DMS79 (cell line): ENCODE data around the gene EVA1B.

ENCODE experiments used
- DNase-seq: peaks from one replicate; lab custom pipeline; 2025; lab: John Stamatoyannopoulos, UW

EVA1B gene

DNA sequence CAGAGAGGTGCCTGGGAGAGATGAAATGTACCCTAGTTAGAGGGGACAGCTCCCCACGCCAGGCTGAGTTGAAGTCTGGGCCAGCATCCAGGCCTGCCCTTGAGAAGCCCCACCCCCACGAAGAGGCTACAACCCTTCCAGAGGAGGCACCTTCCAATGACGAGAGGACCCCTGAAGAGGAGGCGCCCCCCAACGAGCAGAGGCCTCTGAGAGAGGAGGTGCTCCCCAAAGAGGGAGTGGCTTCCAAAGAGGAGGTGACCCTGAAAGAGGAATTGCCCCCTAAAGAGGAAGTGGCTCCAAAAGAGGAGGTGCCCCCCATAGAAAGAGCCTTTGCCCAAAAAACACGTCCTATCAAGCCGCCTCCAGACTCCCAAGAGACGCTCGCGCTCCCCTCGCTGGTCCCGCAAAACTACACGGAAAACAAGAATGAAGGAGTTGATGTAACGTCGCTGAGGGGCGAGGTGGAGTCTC lies 3.1 kb downstream of the EVA1B start:
- DNase-seq, result no peak

DNA sequence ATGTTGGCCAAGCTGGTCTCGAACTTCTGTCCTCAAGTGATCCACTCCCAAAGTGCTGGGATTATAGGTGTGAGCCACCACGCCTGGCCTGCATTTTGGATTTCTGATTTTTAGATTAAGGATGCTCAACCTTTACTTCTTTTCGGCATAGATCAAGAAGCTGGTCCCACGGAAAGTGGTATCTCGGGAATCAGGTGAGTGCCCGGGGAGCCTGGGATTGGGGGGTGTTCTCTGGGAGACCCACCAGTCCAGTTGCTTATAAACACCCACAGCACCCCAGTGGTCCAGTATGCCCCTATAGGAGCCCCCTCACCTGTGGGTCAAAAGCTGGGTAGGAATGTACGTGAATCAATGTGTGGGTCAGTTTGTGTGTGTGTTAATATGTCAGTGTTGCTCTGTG lies 14.0 kb downstream of the EVA1B start:
- DNase-seq, result no peak

DNA sequence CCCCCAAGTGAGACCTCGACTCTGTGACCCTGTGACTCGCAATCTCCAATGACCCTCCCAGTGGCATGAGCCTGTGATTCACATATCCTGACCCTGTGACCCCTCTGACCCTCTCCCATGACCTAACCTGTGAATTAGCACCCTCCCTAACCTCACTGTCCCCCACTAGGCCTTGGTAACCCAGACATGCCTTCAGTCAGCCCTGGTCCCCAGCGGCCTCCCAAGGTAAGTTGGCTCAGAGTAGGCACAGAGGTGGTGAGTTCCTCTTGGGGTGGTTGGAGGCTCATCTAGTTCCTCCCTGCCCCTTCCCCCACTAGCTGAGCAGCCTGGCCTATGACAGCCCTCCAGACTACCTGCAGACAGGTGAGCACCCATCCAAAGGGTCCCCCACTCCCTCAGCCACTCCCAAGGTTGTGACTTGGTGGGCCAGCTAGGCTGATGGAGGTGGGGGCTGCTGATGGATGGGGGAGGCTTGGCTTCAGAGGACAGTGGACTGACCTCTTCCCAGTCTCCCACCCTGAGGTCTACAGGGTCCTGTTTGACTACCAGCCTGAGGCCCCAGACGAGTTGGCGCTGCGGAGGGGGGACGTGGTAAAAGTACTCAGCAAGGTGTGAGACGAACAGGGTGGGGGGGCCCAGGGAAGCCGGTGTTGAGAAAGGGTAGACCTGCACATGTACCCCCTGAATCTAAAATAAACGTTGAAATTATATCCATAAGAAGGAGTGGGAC lies 15.7 kb downstream of the EVA1B start:
- no peak for DNase-seq

DNA sequence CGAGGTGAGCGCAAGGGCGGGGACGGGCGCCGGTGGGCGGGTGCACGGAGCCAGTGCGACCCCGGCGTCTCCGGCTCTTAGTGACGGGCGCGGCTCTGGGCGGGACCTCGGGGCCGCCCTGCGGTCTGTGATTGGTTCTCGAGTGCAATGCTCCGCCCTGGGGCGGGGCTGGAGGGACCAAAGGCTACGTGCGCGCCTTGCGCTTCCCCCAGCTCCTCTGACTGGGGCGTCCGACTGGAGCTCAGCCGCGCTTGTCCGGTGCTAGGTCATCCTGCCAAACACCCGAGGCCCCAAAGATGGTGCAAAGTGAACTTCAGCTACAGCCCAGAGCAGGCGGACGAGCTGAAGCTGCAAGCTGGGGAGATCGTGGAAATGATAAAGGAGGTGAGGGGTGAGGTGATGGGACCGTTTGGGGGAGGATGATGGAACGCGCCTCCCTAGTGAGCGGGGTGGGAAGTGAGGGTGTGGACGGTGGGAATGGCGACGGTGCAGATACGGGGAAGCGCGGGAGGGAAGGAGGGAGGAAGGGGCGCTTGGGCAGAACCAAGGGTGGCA lies 16.5 kb downstream of the EVA1B start:
- DNase-seq, result peak; percentile 84

DNA sequence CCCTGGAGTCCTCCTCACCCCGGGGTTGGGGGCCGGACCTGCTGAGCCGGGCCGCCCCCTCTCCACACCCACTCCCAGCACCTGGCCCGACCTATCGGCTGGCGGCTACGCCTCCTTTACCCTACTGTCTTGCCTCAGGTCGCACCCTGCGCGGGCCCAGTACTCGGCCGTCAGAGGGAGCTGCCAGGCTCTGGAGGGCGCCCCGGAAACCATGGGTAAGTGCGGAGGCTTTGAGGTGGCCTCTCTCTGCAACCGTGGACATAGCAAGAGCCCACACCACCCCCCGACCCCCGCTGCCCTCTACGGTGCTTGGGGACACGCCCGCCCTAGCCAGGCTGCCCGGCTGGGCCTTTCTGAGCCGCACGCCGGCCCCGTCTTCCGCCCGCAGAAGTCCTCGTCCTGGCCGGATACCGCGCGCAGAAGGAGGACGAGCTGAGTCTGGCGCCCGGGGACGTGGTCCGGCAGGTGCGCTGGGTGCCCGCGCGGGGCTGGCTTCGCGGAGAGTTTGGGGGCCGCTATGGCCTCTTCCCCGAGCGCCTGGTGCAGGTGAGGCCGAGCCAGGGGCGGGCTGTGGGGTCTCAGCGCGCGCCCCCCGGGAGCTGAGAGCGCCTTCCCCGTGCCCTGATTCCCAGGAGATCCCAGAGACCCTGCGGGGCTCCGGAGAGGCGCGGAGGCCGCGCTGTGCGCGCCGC lies 17.1 kb downstream of the EVA1B start, which contains the start of gene SH3D21:
SH3D21 (plus strand) TSS at position 159 of the 692 bp plus-strand sequence; CDS start at position 212, 53 bp downstream.
- peak; percentile 24 for DNase-seq

DNA sequence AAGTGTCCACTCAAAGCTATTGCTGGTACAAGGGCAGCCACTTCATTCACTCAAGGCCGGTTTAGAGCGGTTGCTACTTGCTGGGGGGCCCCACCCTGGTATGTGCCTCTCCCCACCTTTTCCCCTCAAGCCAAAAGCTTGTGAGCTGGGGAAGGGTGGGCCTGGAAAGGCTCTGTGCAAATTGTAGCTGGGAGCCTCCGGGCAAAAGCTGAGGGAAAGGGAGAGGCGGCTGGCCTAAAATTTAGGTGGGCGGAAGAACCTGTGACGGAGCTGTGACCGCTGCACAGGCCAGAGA lies 17.6 kb downstream of the EVA1B start:
- no peak for DNase-seq

DNA sequence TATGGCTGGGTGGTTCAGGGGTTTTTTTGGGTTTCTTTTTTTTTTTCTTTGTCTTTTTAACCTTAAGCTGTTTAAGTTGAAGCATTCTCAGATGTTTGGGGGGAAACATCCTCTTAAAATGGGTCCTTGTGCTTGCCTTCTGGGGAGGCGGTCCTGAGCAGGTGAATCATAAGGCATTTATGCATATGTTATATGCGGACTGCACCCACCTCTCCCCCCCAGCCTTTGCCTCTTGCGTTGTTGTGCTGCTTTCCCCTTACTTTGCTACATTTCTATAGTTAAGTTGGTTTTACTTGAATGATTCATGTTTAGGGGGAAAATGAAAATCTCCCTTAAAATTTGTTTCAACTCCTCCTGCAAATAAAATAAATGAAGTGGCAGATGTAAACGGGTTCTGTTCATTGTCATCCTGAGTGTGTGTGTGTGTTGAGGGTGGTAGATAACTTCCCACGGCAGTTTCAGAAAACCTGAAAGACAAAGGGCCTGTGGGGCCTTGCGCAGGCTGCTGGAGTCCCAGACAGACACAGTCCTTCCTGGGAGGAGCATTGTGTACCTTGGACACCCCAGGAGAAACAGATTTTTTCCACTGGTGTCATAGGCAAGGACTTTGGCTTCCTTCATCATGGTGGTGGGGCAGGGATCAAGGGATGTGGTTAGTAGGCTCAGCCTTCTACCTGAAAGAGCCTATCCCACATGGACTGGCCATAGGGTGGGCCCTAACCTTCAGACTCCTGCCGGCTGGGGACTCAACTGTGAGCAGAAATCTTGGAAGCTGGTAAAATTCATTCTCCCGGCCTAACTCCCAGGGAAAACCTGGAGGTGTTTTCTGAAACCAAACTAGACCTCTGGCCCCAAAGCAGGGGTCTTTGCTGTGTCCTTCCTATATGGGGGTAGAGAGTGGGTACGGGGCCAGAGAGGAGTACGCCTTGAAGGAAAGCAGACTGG lies 18.2 kb downstream of the EVA1B start:
- no peak for DNase-seq

DNA sequence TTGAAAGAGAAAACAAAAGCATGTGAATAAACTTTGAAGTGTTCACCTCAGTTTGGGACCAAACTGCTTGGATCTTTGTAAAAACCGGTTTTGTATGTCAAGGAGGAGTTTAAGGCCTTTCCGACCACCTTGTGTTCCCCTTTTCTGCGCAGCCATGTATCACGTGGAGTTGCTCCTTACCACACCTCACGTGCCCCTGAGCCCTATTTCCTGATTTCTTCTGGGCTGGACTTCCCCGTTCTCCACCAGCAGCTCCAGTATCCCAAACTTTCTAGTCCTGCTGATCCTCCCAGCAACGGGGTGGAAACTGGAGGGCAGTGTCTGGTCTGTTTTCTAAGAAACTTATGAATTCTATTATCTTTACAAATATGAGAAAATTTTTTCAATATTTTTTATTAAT lies 18.9 kb downstream of the EVA1B start:
- DNase-seq, result no peak

DNA sequence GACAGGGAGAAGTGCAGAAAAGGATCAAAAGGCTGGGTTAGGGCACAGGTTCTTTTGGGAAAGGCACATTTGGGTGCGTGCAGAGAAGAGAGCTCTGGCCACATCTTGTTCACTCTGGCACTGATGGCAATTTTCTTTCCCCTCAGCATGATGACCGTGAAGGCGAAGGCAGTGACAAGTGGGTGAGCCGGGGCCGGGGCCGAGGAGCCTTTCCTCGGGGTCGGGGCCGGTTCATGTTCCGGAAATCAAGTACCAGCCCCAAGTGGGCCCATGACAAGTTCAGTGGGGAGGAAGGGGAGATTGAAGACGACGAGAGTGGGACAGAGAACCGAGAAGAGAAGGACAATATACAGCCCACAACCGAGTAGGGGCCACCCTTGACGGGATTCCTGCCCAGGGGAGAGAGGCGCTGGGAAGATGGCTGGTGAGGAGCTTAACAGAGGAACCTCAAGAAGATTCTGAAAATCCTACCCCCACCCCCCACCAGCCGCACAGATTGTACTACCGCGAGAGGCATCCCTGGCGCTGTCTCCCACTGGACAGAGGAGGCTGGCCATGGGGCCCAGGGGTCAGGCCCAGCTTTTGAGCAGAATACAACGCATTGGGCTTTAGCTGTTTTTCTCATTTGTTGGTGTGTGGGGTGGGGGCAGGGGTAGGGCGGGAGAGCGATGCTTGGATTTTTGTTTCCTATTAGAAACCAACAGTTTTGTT lies 19.6 kb downstream of the EVA1B start:
- no peak for DNase-seq

DNA sequence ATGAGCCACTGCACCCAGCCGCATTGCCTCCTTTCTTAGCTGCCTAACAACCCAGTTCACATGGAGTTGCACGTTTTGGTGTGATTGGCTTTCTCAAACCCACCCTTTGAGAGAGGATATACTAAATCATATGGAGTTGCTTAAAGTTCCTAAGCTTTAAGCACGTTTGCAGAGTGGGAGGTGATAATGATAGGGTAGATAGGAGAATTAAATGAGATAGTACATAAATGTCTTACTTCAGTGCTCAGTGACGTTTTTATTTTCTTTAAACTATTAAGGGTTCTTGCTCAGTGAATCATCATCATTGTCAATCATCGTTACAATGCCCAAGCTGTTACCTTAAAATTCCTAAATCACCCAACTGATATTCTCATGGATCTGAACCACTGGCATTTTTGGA lies 20.2 kb downstream of the EVA1B start:
- no peak for DNase-seq

DNA sequence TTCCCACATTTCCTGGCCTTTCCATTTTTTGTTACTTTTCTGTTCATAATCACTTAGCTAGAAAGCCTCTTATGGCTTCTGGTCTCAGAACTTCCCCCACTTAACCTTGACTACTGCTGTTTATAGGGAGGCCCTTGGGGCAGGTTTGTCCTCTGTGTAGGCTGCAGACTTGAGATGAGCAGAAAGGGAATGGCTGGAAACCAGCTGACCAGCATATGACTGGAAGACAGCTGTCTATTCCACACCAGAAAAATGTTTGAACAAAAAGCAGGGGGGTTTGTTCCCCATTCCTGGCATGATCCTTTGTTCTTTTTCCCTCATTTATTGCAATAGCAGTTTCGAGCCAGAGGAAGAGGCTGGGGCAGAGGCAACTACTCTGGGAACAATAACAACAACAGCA lies 22.2 kb downstream of the EVA1B start:
- DNase-seq, result no peak

DNA sequence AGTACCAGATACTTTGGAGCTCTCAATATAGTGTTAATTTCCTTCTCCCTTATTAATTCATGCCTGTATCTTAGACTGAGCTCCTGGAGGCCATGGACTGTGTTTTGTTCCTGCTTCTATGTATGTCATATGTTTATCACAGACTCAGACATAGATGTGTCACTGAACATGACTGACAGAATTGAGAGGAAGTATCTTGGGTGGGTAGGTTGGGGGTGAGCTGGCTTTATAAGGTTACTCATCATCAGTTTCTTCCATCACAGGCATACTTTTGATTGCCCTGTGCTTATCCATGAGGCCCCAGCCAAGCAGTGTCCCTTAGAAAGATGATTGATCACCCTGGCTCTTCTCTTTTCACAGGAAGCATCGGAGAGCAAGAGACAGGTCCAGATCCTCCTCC lies 22.9 kb downstream of the EVA1B start:
- DNase-seq, result no peak

DNA sequence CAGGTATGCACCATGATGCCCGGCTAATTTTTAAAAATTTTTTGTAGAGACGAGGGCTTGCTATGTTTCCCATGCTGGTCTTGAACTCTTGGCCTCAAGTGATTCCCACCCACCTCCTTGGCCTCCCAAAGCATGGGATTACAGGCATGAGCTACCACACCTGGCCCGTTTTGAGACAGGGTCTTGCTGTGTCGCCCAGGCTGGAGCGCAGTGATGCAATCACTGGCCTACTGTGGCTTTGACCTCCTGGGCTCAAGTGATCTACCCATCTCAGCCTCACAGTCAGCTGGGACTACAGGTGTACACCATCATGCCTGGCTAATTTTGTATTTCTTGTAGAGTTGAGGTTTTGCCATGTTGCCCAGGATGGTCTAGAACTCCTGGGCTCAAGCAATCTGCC lies 24.8 kb downstream of the EVA1B start:
- DNase-seq, result no peak

DNA sequence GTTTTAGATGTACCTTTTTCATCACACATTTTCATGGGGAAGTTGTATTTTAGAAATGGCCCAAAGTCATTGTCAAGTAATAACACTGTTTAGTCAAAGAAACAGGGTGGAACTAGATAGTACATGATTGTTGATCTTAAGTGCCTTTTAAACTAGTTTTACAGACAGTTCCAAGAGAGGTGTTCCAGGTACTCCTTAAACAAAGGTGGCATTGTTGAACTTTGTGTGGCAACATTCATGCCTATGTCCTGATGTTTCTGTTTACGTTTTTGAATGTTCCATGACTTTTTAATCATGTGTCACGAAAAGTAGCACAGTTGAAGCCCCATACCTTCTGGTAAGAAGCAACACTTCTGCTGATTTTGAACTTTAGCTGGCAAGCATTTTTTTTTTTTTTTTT lies 26.4 kb downstream of the EVA1B start:
- DNase-seq, result no peak

DNA sequence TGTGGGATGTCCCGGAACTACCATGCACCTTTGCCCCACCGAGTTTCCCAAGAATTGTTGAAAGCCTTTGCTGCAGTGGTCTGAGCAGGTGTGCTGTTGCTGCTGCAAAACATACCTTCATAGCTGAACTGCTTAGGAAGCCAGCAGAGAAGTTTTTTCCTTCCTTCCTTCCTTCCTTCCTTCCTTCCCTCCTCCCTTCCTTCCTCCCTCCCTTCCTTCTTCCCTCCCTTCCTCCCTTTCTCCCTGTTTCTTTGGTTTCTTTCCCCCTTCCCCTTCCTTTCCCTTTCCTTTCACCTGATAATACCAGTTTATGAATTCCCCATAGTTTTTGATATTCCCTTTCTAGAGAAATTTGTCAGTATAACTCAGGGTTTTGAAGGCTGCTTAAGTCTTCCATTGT lies 28.1 kb downstream of the EVA1B start:
- DNase-seq, result no peak

DNA sequence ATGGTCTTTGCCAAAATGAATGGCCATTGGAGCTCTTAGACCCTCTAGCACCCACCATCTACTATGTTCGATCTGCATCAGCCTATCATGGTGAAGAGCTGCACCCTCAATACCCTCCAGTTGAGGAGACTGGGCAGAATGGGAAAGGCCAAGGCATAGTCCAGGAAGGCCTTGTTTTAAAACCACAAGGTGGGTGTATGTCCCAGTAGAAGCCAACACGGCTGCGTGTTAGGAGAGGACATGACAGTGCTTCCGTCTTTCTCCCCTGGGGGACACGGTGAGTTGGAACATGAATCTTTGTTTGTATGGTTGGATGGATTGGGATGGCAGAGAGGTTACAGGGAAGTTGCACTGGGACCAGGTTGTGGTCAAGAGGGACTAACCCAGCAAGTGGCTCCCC lies 35.9 kb downstream of the EVA1B start:
- no peak for DNase-seq

DNA sequence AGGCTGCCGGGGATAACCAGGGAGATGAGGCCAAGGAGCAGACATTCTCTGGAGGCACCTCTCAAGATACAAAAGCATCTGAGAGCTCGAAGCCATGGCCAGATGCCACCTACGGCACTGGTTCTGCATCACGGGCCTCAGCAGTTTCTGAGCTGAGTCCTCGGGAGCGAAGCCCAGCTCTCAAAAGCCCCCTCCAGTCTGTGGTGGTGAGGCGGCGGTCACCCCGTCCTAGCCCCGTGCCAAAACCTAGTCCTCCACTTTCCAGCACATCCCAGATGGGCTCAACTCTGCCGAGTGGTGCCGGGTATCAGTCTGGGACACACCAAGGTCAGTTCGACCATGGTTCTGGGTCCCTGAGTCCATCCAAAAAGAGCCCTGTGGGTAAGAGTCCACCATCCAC lies 36.6 kb downstream of the EVA1B start:
- no peak for DNase-seq

DNA sequence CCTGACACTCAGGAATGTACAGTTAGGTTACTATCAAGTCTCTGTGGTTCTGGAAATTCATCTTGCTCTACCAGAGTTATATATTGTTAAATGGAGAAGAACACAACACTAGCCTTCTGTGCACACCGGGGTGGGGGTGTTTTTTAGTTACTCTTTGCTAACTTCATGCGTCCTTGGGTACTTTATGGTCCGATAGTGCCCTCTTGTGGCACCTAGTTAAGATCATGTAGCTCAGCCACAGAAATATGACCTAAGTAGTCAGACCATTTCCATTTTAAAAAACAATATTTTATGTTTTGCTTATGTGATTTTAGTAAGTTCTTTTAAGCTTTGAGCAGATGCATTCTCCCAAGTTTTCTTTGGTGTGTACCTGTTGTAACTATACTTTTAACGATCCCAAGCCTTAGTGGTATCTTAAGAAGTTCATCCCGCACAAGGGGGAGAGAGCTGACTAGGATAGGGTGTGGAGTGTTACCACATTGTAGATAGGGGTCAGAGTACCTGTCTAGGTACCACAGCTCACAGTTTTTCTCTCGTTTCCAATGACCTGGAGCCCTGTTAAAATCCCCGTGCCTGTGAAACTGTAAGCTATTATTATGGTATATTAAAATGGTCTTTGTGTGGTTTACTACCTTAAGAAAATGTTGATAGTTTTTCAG lies 37.9 kb downstream of the EVA1B start:
- DNase-seq, result peak; percentile 59

DNA sequence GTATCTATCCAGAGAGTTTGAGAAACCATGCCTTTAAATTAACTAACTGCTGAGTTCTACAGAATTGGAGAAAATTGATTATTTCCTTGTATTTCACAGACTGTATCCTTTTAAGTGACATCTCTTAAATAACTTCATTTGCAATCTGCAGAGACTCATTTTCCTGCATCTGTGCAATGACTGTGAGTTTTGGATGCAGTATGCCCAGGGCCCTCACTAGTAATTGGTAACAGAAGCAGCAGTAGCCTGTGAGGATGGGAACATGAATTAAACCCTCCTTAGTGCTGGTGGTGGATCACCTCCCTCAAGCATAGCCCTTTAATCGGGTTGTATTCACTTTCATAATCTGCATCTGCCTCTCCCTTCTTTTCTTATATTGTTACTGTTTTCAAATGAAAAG lies 38.9 kb downstream of the EVA1B start:
- no peak for DNase-seq

DNA sequence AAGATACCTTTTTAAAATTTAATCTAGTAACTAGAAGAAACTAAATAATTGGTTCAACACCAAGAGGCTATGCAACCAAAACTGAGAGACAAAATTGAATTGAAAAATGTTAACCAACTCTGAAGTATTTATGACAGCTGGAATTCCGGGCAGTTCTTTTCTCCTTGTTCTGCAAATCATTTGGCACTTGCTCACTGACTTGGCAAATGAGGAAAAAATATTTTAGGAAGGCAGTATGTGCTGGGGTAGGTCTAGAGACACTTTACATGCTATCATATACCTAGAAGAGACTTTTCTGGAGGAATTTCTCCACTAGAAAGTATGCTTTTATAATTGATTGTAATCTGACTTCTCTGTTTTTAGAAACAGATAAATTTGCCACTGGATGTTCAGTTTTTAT lies 39.4 kb downstream of the EVA1B start:
- DNase-seq, result no peak

DNA sequence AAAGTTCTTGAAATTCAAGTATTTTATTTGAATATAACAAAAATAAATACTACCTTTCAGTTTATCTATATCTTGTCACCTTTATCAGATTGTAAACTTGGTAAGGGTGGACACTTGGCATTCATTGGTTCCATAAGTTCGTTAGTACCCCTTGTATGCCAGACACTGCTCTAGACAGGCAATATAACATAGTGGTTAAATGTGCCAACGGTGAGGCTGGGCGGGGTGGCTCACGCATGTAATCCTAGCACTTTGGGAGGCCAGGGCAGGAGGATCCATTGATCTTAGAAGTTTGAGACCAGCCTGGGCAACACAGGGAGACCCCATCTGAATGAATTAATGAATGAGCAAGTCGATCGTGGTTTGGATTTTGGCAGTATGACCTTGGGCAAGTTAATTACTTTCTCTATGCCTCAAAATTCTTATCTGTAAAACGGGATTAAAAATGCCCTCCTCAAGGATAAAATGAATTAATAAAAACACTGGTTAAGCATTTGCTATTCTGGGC lies 43.6 kb downstream of the EVA1B start:
- no peak for DNase-seq
